ENCODE data around the gene AATK. TPM values are rescaled to one million over a fixed set of nuclear protein-coding genes. Genes with fewer than 3 reads are reported as not detected.

Gene AATK
- total RNA-seq, 2 experiments from 2014 or later, result 0.25 to 0.31 TPM

GRCh38 chr17:81169870-81170309, 3.9 kb upstream of the AATK start:
- no peak overlapping the region for H3K4me3 Mint-ChIP-seq
- peaks cover 18% of the 10 kb centered on the region for H3K27me3 Mint-ChIP-seq
- CTCF ChIA-PET, result no interaction called here

GRCh38 chr17:81167638-81168037, 1.6 kb upstream of the AATK start:
- POLR2A ChIA-PET, result no interaction called here

More at GRCh38 chr17:81169870-81170309, 3.9 kb upstream of the AATK start:
- Mint-ChIP-seq H3K36me3 (ENCODE audit: low read depth) (no peaks in the 10 kb centered on the region), H3K4me1 (no peaks in the 10 kb centered on the region), H3K27ac (no peak overlapping the region), H3K9me3 (no peaks in the 10 kb centered on the region)
- DNase-seq, result no peak
- POLR2A ChIA-PET, result no interaction called here

GRCh38 chr17:81167194-81167524, 1.1 kb upstream of the AATK start:
- H3K9me3 Mint-ChIP-seq, result no peaks in the 10 kb centered on the region
- CTCF ChIA-PET, result no interaction called here
- peaks cover 20% of the 10 kb centered on the region for H3K27me3 Mint-ChIP-seq

More at GRCh38 chr17:81167638-81168037, 1.6 kb upstream of the AATK start:
- Mint-ChIP-seq H3K27ac (no peak overlapping the region), H3K4me3 (no peak overlapping the region), H3K36me3 (ENCODE audit: low read depth) (no peaks in the 10 kb centered on the region), H3K4me1 (no peaks in the 10 kb centered on the region), H3K9me3 (no peaks in the 10 kb centered on the region), H3K27me3 (peaks cover 20% of the 10 kb centered on the region)
- CTCF ChIA-PET, result no interaction called here
- DNase-seq, result no peak

GRCh38 chr17:81165246-81166032, 582 bp downstream of the AATK start, which contains the start of gene PVALEF:
TSS of gene PVALEF (plus strand) at chr17:81165507. CDS start at chr17:81181227, 15,720 bp downstream.
- H3K4me1 Mint-ChIP-seq, result no peaks in the 10 kb centered on the region
- ChIA-PET POLR2A (no interaction called here), CTCF (interaction anchor here (0.6 kb wide), 1 partner anchor 143 kb away, joined by 3 read pairs; no protein-coding TSS in a partner anchor)
- no peak for DNase-seq
- H3K27ac Mint-ChIP-seq, result no peak within 1 kb of the TSS
- H3K9me3 Mint-ChIP-seq, result no peaks in the 10 kb centered on the region
- no peak within 1 kb of the TSS for H3K4me3 Mint-ChIP-seq
- H3K27me3 Mint-ChIP-seq, result peaks cover 20% of the 10 kb centered on the region
- no peaks in the 10 kb centered on the region for H3K36me3 Mint-ChIP-seq (ENCODE audit: low read depth)

More at GRCh38 chr17:81167194-81167524, 1.1 kb upstream of the AATK start:
- DNase-seq, result no peak
- Mint-ChIP-seq H3K27ac (no peak overlapping the region), H3K4me1 (no peaks in the 10 kb centered on the region), H3K4me3 (no peak overlapping the region), H3K36me3 (ENCODE audit: low read depth) (no peaks in the 10 kb centered on the region)
- POLR2A ChIA-PET, result no interaction called here

- Mint-ChIP-seq H3K36me3 (ENCODE audit: low read depth) (no peaks in the 10 kb centered on the region), H3K4me3 (no peak overlapping the region), H3K9me3 (no peaks in the 10 kb centered on the region), H3K27me3 (peaks cover 20% of the 10 kb centered on the region), H3K4me1 (no peaks in the 10 kb centered on the region), H3K27ac (no peak overlapping the region)
- ChIA-PET POLR2A (interaction anchor here (0.6 kb wide), 1 partner anchor 74 kb away, joined by 3 read pairs; the partner anchor contains the start of gene TEPSIN), CTCF (no interaction called here)
- DNase-seq, result no peak
These were observed 1.4 kb downstream of the AATK start for GRCh38 chr17:81164371-81165245.

GRCh38 chr17:81163703-81164370, 2.2 kb downstream of the AATK start:
- Mint-ChIP-seq H3K27ac (no peak overlapping the region), H3K9me3 (no peaks in the 10 kb centered on the region), H3K27me3 (peaks cover 20% of the 10 kb centered on the region), H3K4me3 (no peak overlapping the region), H3K36me3 (ENCODE audit: low read depth) (no peaks in the 10 kb centered on the region), H3K4me1 (no peaks in the 10 kb centered on the region)
- ChIA-PET POLR2A (no interaction called here), CTCF (no interaction called here)
- no peak for DNase-seq

- POLR2A ChIA-PET, result no interaction called here
- H3K9me3 Mint-ChIP-seq, result no peaks in the 10 kb centered on the region
These were observed 2.8 kb downstream of the AATK start for GRCh38 chr17:81163051-81163695.

GRCh38 chr17:81162491-81162890, 3.5 kb downstream of the AATK start:
- Mint-ChIP-seq H3K9me3 (no peaks in the 10 kb centered on the region), H3K27me3 (peaks cover 17% of the 10 kb centered on the region), H3K4me3 (no peak overlapping the region), H3K4me1 (no peaks in the 10 kb centered on the region), H3K36me3 (ENCODE audit: low read depth) (no peaks in the 10 kb centered on the region), H3K27ac (no peak overlapping the region)
- no peak for DNase-seq
- ChIA-PET CTCF (no interaction called here), POLR2A (no interaction called here)

More at GRCh38 chr17:81163051-81163695, 2.8 kb downstream of the AATK start:
- H3K27me3 Mint-ChIP-seq, result peaks cover 20% of the 10 kb centered on the region
- no peak overlapping the region for H3K27ac Mint-ChIP-seq
- no peaks in the 10 kb centered on the region for H3K4me1 Mint-ChIP-seq
- DNase-seq, result no peak
- CTCF ChIA-PET, result no interaction called here
- no peak overlapping the region for H3K4me3 Mint-ChIP-seq
- H3K36me3 Mint-ChIP-seq (ENCODE audit: low read depth), result no peaks in the 10 kb centered on the region

- POLR2A ChIA-PET, result no interaction called here
- Mint-ChIP-seq H3K27me3 (peaks cover 12% of the 10 kb centered on the region), H3K9me3 (no peaks in the 10 kb centered on the region), H3K4me3 (no peak overlapping the region), H3K36me3 (ENCODE audit: low read depth) (no peaks in the 10 kb centered on the region), H3K27ac (no peak overlapping the region), H3K4me1 (no peaks in the 10 kb centered on the region)
- DNase-seq, result no peak
- CTCF ChIA-PET, result no interaction called here
These were observed 4.0 kb downstream of the AATK start for GRCh38 chr17:81161972-81162371.

GRCh38 chr17:81161536-81161935, 4.5 kb downstream of the AATK start:
- ChIA-PET POLR2A (no interaction called here), CTCF (no interaction called here)
- H3K36me3 Mint-ChIP-seq (ENCODE audit: low read depth), result no peaks in the 10 kb centered on the region
- H3K27ac Mint-ChIP-seq, result no peak overlapping the region
- no peak overlapping the region for H3K4me3 Mint-ChIP-seq
- H3K4me1 Mint-ChIP-seq, result no peaks in the 10 kb centered on the region
- no peak for DNase-seq
- H3K9me3 Mint-ChIP-seq, result no peaks in the 10 kb centered on the region
- H3K27me3 Mint-ChIP-seq, result peaks cover 12% of the 10 kb centered on the region

GRCh38 chr17:81160747-81161453, 5.1 kb downstream of the AATK start:
- H3K9me3 Mint-ChIP-seq, result no peaks in the 10 kb centered on the region
- H3K4me1 Mint-ChIP-seq, result no peaks in the 10 kb centered on the region
- no peak overlapping the region for H3K4me3 Mint-ChIP-seq
- peaks cover 12% of the 10 kb centered on the region for H3K27me3 Mint-ChIP-seq
- H3K27ac Mint-ChIP-seq, result no peak overlapping the region
- DNase-seq, result no peak
- CTCF ChIA-PET, result no interaction called here
- POLR2A ChIA-PET, result no interaction called here
- no peaks in the 10 kb centered on the region for H3K36me3 Mint-ChIP-seq (ENCODE audit: low read depth)

- H3K9me3 Mint-ChIP-seq, result no peaks in the 10 kb centered on the region
- H3K4me3 Mint-ChIP-seq, result no peak overlapping the region
- no peak overlapping the region for H3K27ac Mint-ChIP-seq
- peaks cover 11% of the 10 kb centered on the region for H3K27me3 Mint-ChIP-seq
- H3K36me3 Mint-ChIP-seq (ENCODE audit: low read depth), result no peaks in the 10 kb centered on the region
- no peak for DNase-seq
- ChIA-PET CTCF (no interaction called here), POLR2A (no interaction called here)
- no peaks in the 10 kb centered on the region for H3K4me1 Mint-ChIP-seq
These were observed 5.7 kb downstream of the AATK start for GRCh38 chr17:81160306-81160705.
